Neural cell (in vitro differentiated cells): ENCODE data around the gene GMPPB. TPM values are rescaled to one million over a fixed set of nuclear protein-coding genes. Genes with fewer than 3 reads are reported as not detected.

ENCODE experiments used
- H2AFZ ChIP-seq: fragments of 200-600, 300-800 bp; sonication (generic), shearing (Covaris generic); 2 replicates; pipeline ENCODE4 v1.6.0; 2014; ENCODE audit warnings: low read depth, mild to moderate bottlenecking, antibody characterized with exemption, low read length, moderate library complexity
- H3F3A ChIP-seq: fragments of 200-600 bp; shearing (Covaris generic); 2 replicates; pipeline ENCODE4 v1.6.1; 2016; ENCODE audit warnings: mild to moderate bottlenecking, moderate library complexity, mixed read lengths, antibody characterized with exemption, low read length; ENCODE audit not compliant: insufficient read depth, poor library complexity, severe bottlenecking
- H3K27ac ChIP-seq: fragments of 200-600, 300-800 bp; sonication (generic), shearing (Covaris generic); 2 replicates; pipeline ENCODE4 v1.5.1; 2014; ENCODE audit warnings: mild to moderate bottlenecking, low read length, moderate library complexity
- H3K27me3 ChIP-seq: fragments of 300-800, 200-600 bp; sonication (generic), shearing (Covaris generic); 2 replicates; pipeline ENCODE4 v1.6.0; 2014; ENCODE audit warnings: mild to moderate bottlenecking, low read depth, low read length, moderate library complexity; ENCODE audit not compliant: insufficient read depth
- H3K36me3 ChIP-seq: fragments of 300-800, 200-600 bp; sonication (generic), shearing (Covaris generic); 2 replicates; pipeline ENCODE4 v1.5.1; 2014; ENCODE audit warnings: mild to moderate bottlenecking, antibody characterized with exemption, low read length, moderate library complexity; ENCODE audit not compliant: insufficient read depth
- H3K4me2 ChIP-seq: fragments of 300-800, 200-600 bp; sonication (generic), shearing (Covaris generic); 2 replicates; pipeline ENCODE4 v1.6.0; 2014; ENCODE audit warnings: mild to moderate bottlenecking, low read length
- H3K4me3 ChIP-seq: fragments of 300-800, 200-600 bp; sonication (generic), shearing (Covaris generic); 2 replicates; pipeline ENCODE4 v1.5.1; 2014; ENCODE audit warnings: mild to moderate bottlenecking, low read length, moderate library complexity
- H3K79me2 ChIP-seq: fragments of 200-600 bp; shearing (Covaris generic); replicated peaks from 2 replicates; pipeline ENCODE4 v1.6.0; 2014; ENCODE audit warnings: mild to moderate bottlenecking, low read length, moderate library complexity; ENCODE audit not compliant: insufficient read depth
- H3K9ac ChIP-seq: fragments of 300-800, 200-600 bp; sonication (generic), shearing (Covaris generic); 2 replicates; pipeline ENCODE4 v1.6.1; 2016; ENCODE audit warnings: mild to moderate bottlenecking, low read length, mixed read lengths
- H3K9me2 ChIP-seq: fragments of 200-600 bp; shearing (Covaris generic); 2 replicates; pipeline ENCODE4 v1.6.1; 2016; ENCODE audit warnings: mild to moderate bottlenecking, low read length, mixed read lengths; ENCODE audit not compliant: insufficient read depth
- H3K9me3 ChIP-seq: fragments of 200-600, 300-800 bp; sonication (generic), shearing (Covaris generic); 2 replicates; pipeline ENCODE4 v1.6.1; 2016; ENCODE audit warnings: mild to moderate bottlenecking, mixed run types, low read length, moderate library complexity, mixed read lengths
- H4K20me1 ChIP-seq: fragments of 200-600 bp; shearing (Covaris generic); 2 replicates; pipeline ENCODE4 v1.6.1; 2016; ENCODE audit warnings: mild to moderate bottlenecking, mixed run types; ENCODE audit not compliant: insufficient read depth
- EP300 ChIP-seq: fragments of 450-650 bp; conservative IDR thresholded peaks from 2 replicates; pipeline ENCODE4 v1.6.1; 2014; ENCODE audit warnings: antibody characterized with exemption, mild to moderate bottlenecking, moderate library complexity; ENCODE audit not compliant: poor library complexity, severe bottlenecking
- EZH2 ChIP-seq: fragments of 200-600, 300-800 bp; shearing (Covaris generic), sonication (generic); IDR thresholded peaks from 2 replicates; pipeline ENCODE4 v1.6.1; 2014; ENCODE audit warnings: antibody characterized with exemption, low read length, borderline replicate concordance, mild to moderate bottlenecking; ENCODE audit not compliant: insufficient read depth, poor library complexity, severe bottlenecking
- MXI1 ChIP-seq: fragments of 450-650 bp; conservative IDR thresholded peaks from 2 replicates; pipeline ENCODE4 v1.6.1; 2014; ENCODE audit warnings: antibody characterized with exemption, mild to moderate bottlenecking; ENCODE audit not compliant: poor library complexity, severe bottlenecking
- POLR2AphosphoS5 ChIP-seq: IDR thresholded peaks from 2 replicates; pipeline ENCODE4 v1.6.1; 2012
- RAD21 ChIP-seq: fragments of 450-650 bp; conservative IDR thresholded peaks from 2 replicates; pipeline ENCODE4 v1.6.1; 2014; ENCODE audit warnings: antibody characterized with exemption, mild to moderate bottlenecking, moderate library complexity
- SMC3 ChIP-seq: fragments of 450-650 bp; conservative IDR thresholded peaks from 2 replicates; pipeline ENCODE4 v1.6.1; 2014; ENCODE audit warnings: antibody characterized with exemption, mild to moderate bottlenecking, moderate library complexity; ENCODE audit not compliant: poor library complexity
- TAF1 ChIP-seq: IDR thresholded peaks from 2 replicates; pipeline ENCODE4 v1.6.1; 2012; ENCODE audit warnings: low read depth
- polyA plus RNA-seq: library from polyadenylated mRNA; depleted of rRNA; stranded (reverse); fragments of >200 nt; gene quantifications from 2 replicates; pipeline ENCODE4 v1.2.3, GENCODE V29; 2014
- TF ChIP-seq, protein P1 (sequence below): IDR thresholded peaks from 2 replicates; pipeline ENCODE4 v1.6.1; 2012; ENCODE audit warnings: borderline replicate concordance
- TF ChIP-seq, protein P2 (sequence below): fragments of 450-650 bp; IDR thresholded peaks from 2 replicates; pipeline ENCODE4 v1.5.1; 2014; ENCODE audit warnings: antibody characterized with exemption, mild to moderate bottlenecking, moderate library complexity; ENCODE audit not compliant: poor library complexity, severe bottlenecking

GMPPB gene
- polyA plus RNA-seq, 1 donor from 2014 or later, result 20.8 TPM

- no peaks in the 10 kb centered on the region for H3K79me2 ChIP-seq
- TF ChIP-seq TAF1, result no peak
- no peak for TF ChIP-seq EZH2
- TF ChIP-seq, protein P1, sequence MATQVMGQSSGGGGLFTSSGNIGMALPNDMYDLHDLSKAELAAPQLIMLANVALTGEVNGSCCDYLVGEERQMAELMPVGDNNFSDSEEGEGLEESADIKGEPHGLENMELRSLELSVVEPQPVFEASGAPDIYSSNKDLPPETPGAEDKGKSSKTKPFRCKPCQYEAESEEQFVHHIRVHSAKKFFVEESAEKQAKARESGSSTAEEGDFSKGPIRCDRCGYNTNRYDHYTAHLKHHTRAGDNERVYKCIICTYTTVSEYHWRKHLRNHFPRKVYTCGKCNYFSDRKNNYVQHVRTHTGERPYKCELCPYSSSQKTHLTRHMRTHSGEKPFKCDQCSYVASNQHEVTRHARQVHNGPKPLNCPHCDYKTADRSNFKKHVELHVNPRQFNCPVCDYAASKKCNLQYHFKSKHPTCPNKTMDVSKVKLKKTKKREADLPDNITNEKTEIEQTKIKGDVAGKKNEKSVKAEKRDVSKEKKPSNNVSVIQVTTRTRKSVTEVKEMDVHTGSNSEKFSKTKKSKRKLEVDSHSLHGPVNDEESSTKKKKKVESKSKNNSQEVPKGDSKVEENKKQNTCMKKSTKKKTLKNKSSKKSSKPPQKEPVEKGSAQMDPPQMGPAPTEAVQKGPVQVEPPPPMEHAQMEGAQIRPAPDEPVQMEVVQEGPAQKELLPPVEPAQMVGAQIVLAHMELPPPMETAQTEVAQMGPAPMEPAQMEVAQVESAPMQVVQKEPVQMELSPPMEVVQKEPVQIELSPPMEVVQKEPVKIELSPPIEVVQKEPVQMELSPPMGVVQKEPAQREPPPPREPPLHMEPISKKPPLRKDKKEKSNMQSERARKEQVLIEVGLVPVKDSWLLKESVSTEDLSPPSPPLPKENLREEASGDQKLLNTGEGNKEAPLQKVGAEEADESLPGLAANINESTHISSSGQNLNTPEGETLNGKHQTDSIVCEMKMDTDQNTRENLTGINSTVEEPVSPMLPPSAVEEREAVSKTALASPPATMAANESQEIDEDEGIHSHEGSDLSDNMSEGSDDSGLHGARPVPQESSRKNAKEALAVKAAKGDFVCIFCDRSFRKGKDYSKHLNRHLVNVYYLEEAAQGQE, result no peak
- no peak for TF ChIP-seq SMC3
- TF ChIP-seq MXI1, result no peak
- TF ChIP-seq RAD21, result no peak
- TF ChIP-seq POLR2AphosphoS5, result no peak
- TF ChIP-seq, protein P2, sequence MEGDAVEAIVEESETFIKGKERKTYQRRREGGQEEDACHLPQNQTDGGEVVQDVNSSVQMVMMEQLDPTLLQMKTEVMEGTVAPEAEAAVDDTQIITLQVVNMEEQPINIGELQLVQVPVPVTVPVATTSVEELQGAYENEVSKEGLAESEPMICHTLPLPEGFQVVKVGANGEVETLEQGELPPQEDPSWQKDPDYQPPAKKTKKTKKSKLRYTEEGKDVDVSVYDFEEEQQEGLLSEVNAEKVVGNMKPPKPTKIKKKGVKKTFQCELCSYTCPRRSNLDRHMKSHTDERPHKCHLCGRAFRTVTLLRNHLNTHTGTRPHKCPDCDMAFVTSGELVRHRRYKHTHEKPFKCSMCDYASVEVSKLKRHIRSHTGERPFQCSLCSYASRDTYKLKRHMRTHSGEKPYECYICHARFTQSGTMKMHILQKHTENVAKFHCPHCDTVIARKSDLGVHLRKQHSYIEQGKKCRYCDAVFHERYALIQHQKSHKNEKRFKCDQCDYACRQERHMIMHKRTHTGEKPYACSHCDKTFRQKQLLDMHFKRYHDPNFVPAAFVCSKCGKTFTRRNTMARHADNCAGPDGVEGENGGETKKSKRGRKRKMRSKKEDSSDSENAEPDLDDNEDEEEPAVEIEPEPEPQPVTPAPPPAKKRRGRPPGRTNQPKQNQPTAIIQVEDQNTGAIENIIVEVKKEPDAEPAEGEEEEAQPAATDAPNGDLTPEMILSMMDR, result no peak
- no peak for TF ChIP-seq EP300
- H3K9ac ChIP-seq, result no peak overlapping the region
- H3K27ac ChIP-seq, result no peak overlapping the region
- no peaks in the 10 kb centered on the region for H3K9me2 ChIP-seq
- peak overlapping the region; percentile 99 for H3K4me3 ChIP-seq
- no peaks in the 10 kb centered on the region for H3K9me3 ChIP-seq
- no peaks in the 10 kb centered on the region for H3K27me3 ChIP-seq
- no peak overlapping the region for H2AFZ ChIP-seq
- no peaks in the 10 kb centered on the region for H3F3A ChIP-seq
- H4K20me1 ChIP-seq, result no peaks in the 10 kb centered on the region
- H3K4me2 ChIP-seq, result no peak overlapping the region
- no peaks in the 10 kb centered on the region for H3K36me3 ChIP-seq
Observed at GRCh38 chr3:49721896-49722781, 1.6 kb downstream of the GMPPB start.

DNA sequence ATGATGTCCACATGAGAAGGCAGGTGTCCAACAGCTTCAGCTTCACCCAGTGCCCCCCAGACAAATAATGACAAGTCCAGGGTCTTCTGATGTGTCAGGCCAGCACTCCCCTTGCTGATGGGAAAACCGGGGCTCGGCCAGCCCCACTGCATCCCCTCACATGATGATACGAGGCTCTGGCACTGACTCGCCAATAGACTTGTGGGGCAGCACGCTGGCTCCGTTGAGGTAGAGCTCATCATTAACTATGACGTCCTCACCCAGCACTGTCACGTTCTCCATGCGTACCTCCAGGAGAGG lies 2.2 kb downstream of the GMPPB start:
- H3K79me2 ChIP-seq, result no peaks in the 10 kb centered on the region
- H3K27me3 ChIP-seq, result no peaks in the 10 kb centered on the region
- TF ChIP-seq MXI1 (no peak), TAF1 (no peak), SMC3 (no peak), EZH2 (no peak), POLR2AphosphoS5 (no peak), EP300 (no peak), RAD21 (no peak)
- TF ChIP-seq, protein P1, result no peak
- TF ChIP-seq, protein P2, result no peak
- H4K20me1 ChIP-seq, result no peaks in the 10 kb centered on the region
- H3K9me3 ChIP-seq, result no peaks in the 10 kb centered on the region
- H3K27ac ChIP-seq, result no peak overlapping the region
- no peak overlapping the region for H3K9ac ChIP-seq
- H3K9me2 ChIP-seq, result no peaks in the 10 kb centered on the region
- no peak overlapping the region for H2AFZ ChIP-seq
- H3K36me3 ChIP-seq, result no peaks in the 10 kb centered on the region
- H3F3A ChIP-seq, result no peaks in the 10 kb centered on the region
- H3K4me2 ChIP-seq, result no peak overlapping the region
- no peak overlapping the region for H3K4me3 ChIP-seq
